T-cell (primary cell): ENCODE data around the gene BRD2. TPM values are rescaled to one million over a fixed set of nuclear protein-coding genes. Genes with fewer than 3 reads are reported as not detected.

ENCODE experiments used
- ATAC-seq, 4 experiments: fragments of 200-7000 bp in 3 of 4; fragments of 150-1000 bp in 1 of 4; cut with Tn5 transposase; replicated peaks in 1 of 4; 1 replicate in 3 of 4; 2 replicates in 1 of 4; pipeline ENCODE4 v1.10.0; 2021; ENCODE audit warnings: moderate library complexity in 3 of 4, mild to moderate bottlenecking in 2 of 4, moderate number of reproducible peaks in 1 of 4
- CTCF ChIA-PET, 2 donors: fragments of 300-600 bp; sonication (Branson Sonifier 250); formaldehyde crosslinking; loops; one replicate each; lab custom pipeline; 2022; ENCODE audit warnings: antibody characterized with exemption in 2 of 2; lab: Charles Lee
- POLR2A ChIA-PET, 2 donors: fragments of 300-600 bp; sonication (Branson Sonifier 250); formaldehyde crosslinking; loops; one replicate each; lab custom pipeline; 2022; ENCODE audit warnings: antibody characterized with exemption in 2 of 2; lab: Charles Lee
- DNase-seq, 35 experiments: peaks; one replicate each; pipeline versions ENCODE4 v3.0.0 to v3.0.0-alpha.2; 2013 to 2023
- H3K27ac ChIP-seq: one replicate; pipeline ENCODE4 v1.5.1; 2013; ENCODE audit warnings: low read length
- H3K27me3 ChIP-seq, 2 experiments: replicated peaks in 1 of 2; 1 replicate in 1 of 2; 2 replicates in 1 of 2; pipeline versions ENCODE4 v1.6.1 to v1.7.0; 2013; ENCODE audit warnings: low read length in 1 of 2, mixed read lengths in 1 of 2; ENCODE audit not compliant: control insufficient read depth in 2 of 2, insufficient read depth in 2 of 2; ENCODE audit errors: extremely low read depth in 1 of 2
- H3K36me3 ChIP-seq, 2 donors: 1 replicate in 1 of 2; 2 replicates in 1 of 2; pipeline versions ENCODE4 v1.6.1 to v1.7.0; 2013; ENCODE audit warnings: low read length in 1 of 2; ENCODE audit not compliant: control insufficient read depth in 2 of 2, insufficient read depth in 1 of 2; ENCODE audit errors: extremely low read depth in 1 of 2
- H3K4me1 ChIP-seq, 2 experiments: 1 replicate in 1 of 2; 2 replicates in 1 of 2; pipeline versions ENCODE4 v1.6.1 to v1.7.0; 2013; ENCODE audit warnings: low read length in 2 of 2, mixed read lengths in 1 of 2; ENCODE audit not compliant: insufficient read depth in 2 of 2, control insufficient read depth in 1 of 2; ENCODE audit errors: extremely low read depth in 1 of 2
- H3K4me3 ChIP-seq, 2 donors: 1 replicate in 1 of 2; 2 replicates in 1 of 2; pipeline versions ENCODE4 v1.5.1 to v1.7.0; 2013; ENCODE audit warnings: mild to moderate bottlenecking in 2 of 2, low read length in 1 of 2, moderate library complexity in 1 of 2; ENCODE audit not compliant: control insufficient read depth in 1 of 2; ENCODE audit errors: extremely low read depth in 1 of 2
- H3K9me3 ChIP-seq: 2 replicates; pipeline ENCODE4 v1.7.0; 2013
- H3K27ac Mint-ChIP-seq, 2 donors: one replicate each; pipeline ENCODE4 v1.8.0; 2020 to 2021; ENCODE audit warnings: mild to moderate bottlenecking in 2 of 2, mixed read lengths in 2 of 2
- H3K27me3 Mint-ChIP-seq, 2 donors: one replicate each; pipeline ENCODE4 v1.8.0; 2021 to 2022; ENCODE audit warnings: mixed read lengths in 2 of 2
- H3K36me3 Mint-ChIP-seq: one replicate; pipeline ENCODE4 v1.8.0; 2021; ENCODE audit warnings: mixed read lengths
- H3K4me1 Mint-ChIP-seq, 3 donors: one replicate each; pipeline ENCODE4 v1.8.0; 2020 to 2022; ENCODE audit warnings: mixed read lengths in 3 of 3, mild to moderate bottlenecking in 1 of 3
- H3K4me3 Mint-ChIP-seq, 3 donors: one replicate each; pipeline ENCODE4 v1.8.0; 2020 to 2022; ENCODE audit warnings: mild to moderate bottlenecking in 3 of 3, mixed read lengths in 3 of 3, moderate library complexity in 3 of 3
- H3K9me3 Mint-ChIP-seq, 3 donors: one replicate each; pipeline ENCODE4 v1.8.0; 2020 to 2022; ENCODE audit warnings: mixed read lengths in 3 of 3
- WGBS: methylation state at CpG from one replicate; pipeline ENCODE4 v1.1.5; 2013; ENCODE audit warnings: missing lambda C conversion rate; ENCODE audit not compliant: insufficient coverage; 5-methylcytosine and 5-hydroxymethylcytosine counted together
- total RNA-seq, 35 experiments: library from RNA in 6 of 35; stranded (reverse) in 6 of 35; fragments of 120-200 nt in 1 of 35; gene quantifications; one replicate each; pipeline versions ENCODE4 v1.2.1 to v1.2.4 and lab custom pipeline; 2013 to 2026

The BRD2 gene
- total RNA-seq, 5 donors from 2014 or later (not counting 1 experiment from before 2014, with no cell fraction given): 320 to 383 (median 358) TPM

- Mint-ChIP-seq H3K27ac (peak overlapping the region; percentile 50 to 83), H3K27me3 (no peaks in the 10 kb centered on the region), H3K4me1 (peaks cover 27 to 39% (median 29%) of the 10 kb centered on the region in 3 donors), H3K9me3 (no peaks in the 10 kb centered on the region), H3K36me3 (peaks cover 17% of the 10 kb centered on the region), H3K4me3 (no peak overlapping the region)
- no peak for DNase-seq
- no peaks in the 10 kb centered on the region for H3K9me3 ChIP-seq
- H3K4me1 ChIP-seq: peaks cover 0 to 9% of the 10 kb centered on the region in 2 experiments
- ATAC-seq: peak; percentile 2 to 28 (median 16)
- no peak overlapping the region for H3K4me3 ChIP-seq
- ChIA-PET POLR2A (interaction anchor here (0.5 to 2.5 kb wide), 9 partner anchors 11 to 146 kb away, joined by 3 to 17 read pairs (median 5); partner anchors contain the start of gene BRD2 (in 1 of the 2)), CTCF (interaction anchor here (0.6 to 6.0 kb wide), 50 partner anchors 7 to 158 kb away, joined by 3 to 124 read pairs (median 4); partner anchors contain the start of genes HLA-DMA (in 2 of the 2), PSMB9 (in 2 of the 2), TAP1 (in 2 of the 2) and BRD2 (in 1 of the 2))
- peaks cover 2 to 26% of the 10 kb centered on the region in 2 donors for H3K36me3 ChIP-seq
- H3K27ac ChIP-seq: no peak overlapping the region
- WGBS: 33% methylated on average over 1 of the region's 3 CpGs
- H3K27me3 ChIP-seq: no peaks in the 10 kb centered on the region
Observed at GRCh38 chr6:32983964-32984621, 15.7 kb downstream of the BRD2 start.

- Mint-ChIP-seq H3K27ac (peak overlapping the region; percentile 50 to 83), H3K36me3 (peaks cover 11% of the 10 kb centered on the region), H3K4me3 (no peak overlapping the region), H3K27me3 (no peaks in the 10 kb centered on the region), H3K9me3 (no peaks in the 10 kb centered on the region), H3K4me1 (peaks cover 23 to 35% (median 26%) of the 10 kb centered on the region in 3 donors)
- ATAC-seq: peak; percentile 76 to 88 (median 86)
- CTCF ChIA-PET: interaction anchor here (0.6 to 6.0 kb wide), 49 partner anchors 8 to 158 kb away, joined by 3 to 124 read pairs (median 5); partner anchors contain the start of genes HLA-DMA (in 2 of the 2), PSMB9 (in 2 of the 2), TAP1 (in 2 of the 2) and BRD2 (in 1 of the 2)
- Histone ChIP-seq H3K4me3 (no peak overlapping the region), H3K27ac (no peak overlapping the region), H3K36me3 (peaks cover 2 to 19% of the 10 kb centered on the region in 2 donors), H3K4me1 (peaks cover 0 to 9% of the 10 kb centered on the region in 2 experiments), H3K27me3 (no peaks in the 10 kb centered on the region), H3K9me3 (no peaks in the 10 kb centered on the region)
- peak; percentile 70 to 95 (median 88) for DNase-seq
- POLR2A ChIA-PET: interaction anchor here (0.5 to 2.5 kb wide), 11 partner anchors 10 to 1252 kb away, joined by 3 to 17 read pairs (median 4); partner anchors contain the start of genes BRD2 (in 1 of the 2) and HMGA1 (in 1 of the 2)
- 14% methylated on average over 7 of the region's 9 CpGs for WGBS
Observed at GRCh38 chr6:32984622-32985389, 16.4 kb downstream of the BRD2 start.

GRCh38 chr6:32989368-32989767 lies 21.0 kb downstream of the BRD2 start:
- H3K4me3 Mint-ChIP-seq: no peak overlapping the region
- CTCF ChIA-PET: interaction anchor here in 1 of 2 donors (1.4 kb wide), 2 partner anchors 36 to 56 kb away, joined by 4 to 7 read pairs; partner anchors contain the start of gene HLA-DMA
- POLR2A ChIA-PET: no interaction called here
- H3K9me3 Mint-ChIP-seq: no peaks in the 10 kb centered on the region
- DNase-seq (no peak), ATAC-seq (no peak)
- H3K27ac Mint-ChIP-seq: no peak overlapping the region
- H3K4me1 ChIP-seq: peaks cover 0 to 5% of the 10 kb centered on the region in 2 experiments
- H3K9me3 ChIP-seq: no peaks in the 10 kb centered on the region
- no peak overlapping the region for H3K27ac ChIP-seq
- WGBS: no CpG with 5 or more reads among the region's 1 CpG
- no peaks in the 10 kb centered on the region for H3K27me3 Mint-ChIP-seq
- no peaks in the 10 kb centered on the region for H3K36me3 ChIP-seq
- peaks cover 4 to 8% (median 6%) of the 10 kb centered on the region in 3 donors for H3K4me1 Mint-ChIP-seq
- no peak overlapping the region for H3K4me3 ChIP-seq
- H3K27me3 ChIP-seq: peaks cover 0 to 2% of the 10 kb centered on the region in 2 experiments
- H3K36me3 Mint-ChIP-seq: no peaks in the 10 kb centered on the region

- H3K9me3 ChIP-seq: no peaks in the 10 kb centered on the region
- ChIA-PET CTCF (no interaction called here), POLR2A (interaction anchor here (0.6 kb wide), 2 partner anchors 87 to 583 kb away, joined by 3 to 4 read pairs; no protein-coding TSS in a partner anchor)
- ATAC-seq (no peak), DNase-seq (no peak)
- Mint-ChIP-seq H3K36me3 (no peaks in the 10 kb centered on the region), H3K4me3 (no peak overlapping the region), H3K4me1 (no peaks in the 10 kb centered on the region), H3K27ac (no peak overlapping the region), H3K9me3 (no peaks in the 10 kb centered on the region), H3K27me3 (no peaks in the 10 kb centered on the region)
- no peaks in the 10 kb centered on the region for H3K36me3 ChIP-seq
- peaks cover 0 to 8% of the 10 kb centered on the region in 2 experiments for H3K27me3 ChIP-seq
- no peak overlapping the region for H3K27ac ChIP-seq
- WGBS: 100% methylated on average over 1 of the region's 4 CpGs
- H3K4me3 ChIP-seq: no peak overlapping the region
- H3K4me1 ChIP-seq: no peaks in the 10 kb centered on the region
Observed at GRCh38 chr6:32991972-32992371, 23.6 kb downstream of the BRD2 start.

GRCh38 chr6:32993363-32993973 lies 25.1 kb downstream of the BRD2 start:
- ATAC-seq (no peak), DNase-seq (no peak)
- Histone ChIP-seq H3K27ac (no peak overlapping the region), H3K4me1 (no peaks in the 10 kb centered on the region), H3K27me3 (peaks cover 0 to 8% of the 10 kb centered on the region in 2 experiments), H3K9me3 (no peaks in the 10 kb centered on the region), H3K36me3 (no peaks in the 10 kb centered on the region), H3K4me3 (no peak overlapping the region)
- CTCF ChIA-PET: interaction anchor here in 1 of 2 donors (0.6 to 1.4 kb wide), 4 partner anchors 9 to 758 kb away, joined by 3 to 6 read pairs (median 4); no protein-coding TSS in a partner anchor
- Mint-ChIP-seq H3K4me1 (no peaks in the 10 kb centered on the region), H3K9me3 (no peaks in the 10 kb centered on the region), H3K27ac (no peak overlapping the region), H3K36me3 (no peaks in the 10 kb centered on the region), H3K27me3 (peaks cover 3 to 7% of the 10 kb centered on the region in 2 donors), H3K4me3 (no peak overlapping the region)
- WGBS: no CpG with 5 or more reads among the region's 9 CpGs
- POLR2A ChIA-PET: interaction anchor here (0.7 kb wide), 3 partner anchors 222 to 927 kb away, joined by 3 to 11 read pairs (median 5); no protein-coding TSS in a partner anchor
